HepG2 (cell line): ENCODE measurements around the gene WNK4. TPM values are rescaled to one million over a fixed set of nuclear protein-coding genes. Genes with fewer than 3 reads are reported as not detected.

Experiments
- AGO2 ChIP-seq: fragments of 200-400 bp; formaldehyde crosslinking; optimal IDR thresholded peaks from 2 replicates; pipeline ENCODE3; 2017; ENCODE audit warnings: mild to moderate bottlenecking, low read depth, low read length, moderate library complexity
- ARNT2 ChIP-seq: sonication (generic); formaldehyde crosslinking; IDR thresholded peaks from 2 replicates; pipeline ENCODE4 v1.8.0; 2022; ENCODE audit warnings: mild to moderate bottlenecking, low read depth, missing genetic modification reagents, moderate library complexity
- ATRX ChIP-seq: sonication (generic); formaldehyde crosslinking; IDR thresholded peaks from 2 replicates; pipeline ENCODE4 v1.4.0; 2020; ENCODE audit warnings: missing genetic modification reagents, borderline replicate concordance
- HNRNPK ChIP-seq: fragments of 200-400 bp; formaldehyde crosslinking; IDR thresholded peaks from 2 replicates; pipeline ENCODE4 v1.6.1; 2018; ENCODE audit warnings: low read length, low read depth, moderate library complexity, mild to moderate bottlenecking; ENCODE audit not compliant: poor library complexity, severe bottlenecking
- IKZF1 ChIP-seq: fragments of 450-650 bp; IDR thresholded peaks from 2 replicates; pipeline ENCODE4 v1.7.1; 2016
- ISX ChIP-seq: sonication (generic); formaldehyde crosslinking; conservative IDR thresholded peaks from 2 replicates; pipeline ENCODE4 v1.5.0; 2020; ENCODE audit warnings: missing genetic modification reagents
- KDM5B ChIP-seq: sonication (generic); formaldehyde crosslinking; IDR thresholded peaks from 2 replicates; pipeline ENCODE4 v1.4.0; 2020; ENCODE audit warnings: missing genetic modification reagents, mild to moderate bottlenecking, borderline replicate concordance
- MAFG ChIP-seq: sonication (generic); formaldehyde crosslinking; IDR thresholded peaks from 2 replicates; pipeline ENCODE4 v1.5.1; 2020; ENCODE audit warnings: mild to moderate bottlenecking, missing genetic modification reagents
- MTF2 ChIP-seq: sonication (generic); formaldehyde crosslinking; IDR thresholded peaks from 2 replicates; pipeline ENCODE4 v1.5.0; 2020; ENCODE audit warnings: missing genetic modification reagents, borderline replicate concordance
- NR1H2 ChIP-seq: sonication (generic); formaldehyde crosslinking; IDR thresholded peaks from 2 replicates; pipeline ENCODE4 v1.8.1; 2022; ENCODE audit warnings: low read depth, missing genetic modification reagents, borderline replicate concordance
- SAP130 ChIP-seq: IDR thresholded peaks from 2 replicates; pipeline ENCODE4 v1.6.1; 2016; ENCODE audit warnings: low read depth
- SIX1 ChIP-seq: sonication (generic); formaldehyde crosslinking; IDR thresholded peaks from 2 replicates; pipeline ENCODE4 v1.4.0; 2020; ENCODE audit warnings: missing genetic modification reagents, borderline replicate concordance
- ZNF33A ChIP-seq: sonication (generic); formaldehyde crosslinking; IDR thresholded peaks from 2 replicates; pipeline ENCODE4 v1.5.1; 2020; ENCODE audit warnings: missing genetic modification reagents, mild to moderate bottlenecking, moderate library complexity, borderline replicate concordance
- ZNF343 ChIP-seq: sonication (generic); formaldehyde crosslinking; IDR thresholded peaks from 2 replicates; pipeline ENCODE4 v1.4.0; 2020; ENCODE audit warnings: mild to moderate bottlenecking, missing genetic modification reagents
- ZNF430 ChIP-seq: sonication (generic); formaldehyde crosslinking; IDR thresholded peaks from 2 replicates; pipeline ENCODE4 v1.9.0; 2021; ENCODE audit warnings: mild to moderate bottlenecking, missing genetic modification reagents
- ZNF615 ChIP-seq: sonication (generic); formaldehyde crosslinking; IDR thresholded peaks from 2 replicates; pipeline ENCODE4 v1.5.0; 2020; ENCODE audit warnings: mild to moderate bottlenecking, missing genetic modification reagents, borderline replicate concordance
- ZNF749 ChIP-seq: sonication (generic); formaldehyde crosslinking; IDR thresholded peaks from 2 replicates; pipeline ENCODE4 v1.8.0; 2022; ENCODE audit warnings: mild to moderate bottlenecking, missing genetic modification reagents, moderate library complexity, borderline replicate concordance
- ZNF780A ChIP-seq: sonication (generic); formaldehyde crosslinking; IDR thresholded peaks from 2 replicates; pipeline ENCODE4 v1.8.0; 2022; ENCODE audit warnings: mild to moderate bottlenecking, missing genetic modification reagents, moderate library complexity
- ZSCAN9 ChIP-seq: IDR thresholded peaks from 2 replicates; pipeline ENCODE4 v1.6.1; 2016; ENCODE audit warnings: borderline replicate concordance
- polyA plus RNA-seq, 8 experiments: library from polyadenylated mRNA; depleted of rRNA in 3 of 8; stranded (reverse) in 7 of 8; unstranded in 1 of 8; fragments of >200 nt; fragmentation: Illumina TruSeq in 4 of 8; extraction: Trizol in 4 of 8; gene quantifications; 2 replicates each; pipeline versions ENCODE4 v1.2.1 to v1.2.3, GENCODE V29; 2011 to 2016; ENCODE audit warnings: low read depth in 4 of 8, missing spikeins in 1 of 8, mixed read lengths in 1 of 8; ENCODE audit not compliant: insufficient read depth in 1 of 8
- total RNA-seq, 5 experiments: library from RNA; depleted of rRNA; stranded (reverse); fragments of >200 nt; fragmentation: Illumina TruSeq; extraction: Trizol; gene quantifications; 2 replicates each; pipeline ENCODE4 v1.2.3, GENCODE V29; 2016; ENCODE audit warnings: low read depth in 1 of 5
- TF ChIP-seq, protein P1 (sequence below): sonication (generic); formaldehyde crosslinking; IDR thresholded peaks from 2 replicates; pipeline ENCODE4 v1.5.0; 2020; ENCODE audit warnings: mild to moderate bottlenecking, missing genetic modification reagents, borderline replicate concordance
- TF ChIP-seq, protein P2 (sequence below): sonication (generic); formaldehyde crosslinking; IDR thresholded peaks from 2 replicates; pipeline ENCODE4 v1.4.0; 2020; ENCODE audit warnings: low read depth, mild to moderate bottlenecking, missing genetic modification reagents
- TF ChIP-seq, protein P3 (sequence below): sonication (generic); formaldehyde crosslinking; IDR thresholded peaks from 2 replicates; pipeline ENCODE4 v1.5.0; 2020; ENCODE audit warnings: missing genetic modification reagents
- TF ChIP-seq, protein P4 (sequence below): sonication (generic); formaldehyde crosslinking; IDR thresholded peaks from 2 replicates; pipeline ENCODE4 v1.4.0; 2020; ENCODE audit warnings: missing genetic modification reagents, borderline replicate concordance
- TF ChIP-seq, protein P5 (sequence below): sonication (generic); formaldehyde crosslinking; IDR thresholded peaks from 2 replicates; pipeline ENCODE4 v1.5.0; 2020; ENCODE audit warnings: missing genetic modification reagents

The WNK4 gene
- total and polyA plus RNA-seq, 2 of the 13 experiments (the other 11 are each of a cell fraction or from before 2014, with no cell fraction given): 2.7 to 13.7 TPM

DNA sequence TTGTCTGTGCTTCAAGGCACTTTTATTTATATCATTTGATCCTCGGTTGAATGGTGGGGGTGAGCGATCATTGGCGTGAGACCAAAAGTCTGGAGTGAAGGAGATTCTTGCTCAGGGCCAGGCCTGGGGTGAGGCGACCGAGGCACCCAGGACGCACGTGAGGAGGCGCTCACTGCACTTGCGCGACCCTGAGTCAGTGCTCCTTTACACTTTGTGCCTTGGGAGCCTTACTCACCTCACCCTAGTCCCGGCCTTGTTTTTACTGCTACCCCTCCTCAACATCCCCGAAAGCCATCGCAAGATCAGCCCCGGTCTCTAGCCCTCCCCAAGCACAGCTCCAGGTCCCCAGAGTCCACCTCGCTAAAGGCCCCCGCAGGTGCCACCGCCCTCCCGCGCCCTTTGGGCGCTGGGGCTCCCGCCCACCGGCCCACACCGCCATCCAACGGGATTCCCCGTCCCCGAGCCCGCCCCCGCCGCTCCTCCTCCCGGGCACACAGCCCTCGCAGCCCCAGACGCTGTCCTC lies 36.1 kb upstream of the WNK4 start (continued):
- TF ChIP-seq, protein P1, sequence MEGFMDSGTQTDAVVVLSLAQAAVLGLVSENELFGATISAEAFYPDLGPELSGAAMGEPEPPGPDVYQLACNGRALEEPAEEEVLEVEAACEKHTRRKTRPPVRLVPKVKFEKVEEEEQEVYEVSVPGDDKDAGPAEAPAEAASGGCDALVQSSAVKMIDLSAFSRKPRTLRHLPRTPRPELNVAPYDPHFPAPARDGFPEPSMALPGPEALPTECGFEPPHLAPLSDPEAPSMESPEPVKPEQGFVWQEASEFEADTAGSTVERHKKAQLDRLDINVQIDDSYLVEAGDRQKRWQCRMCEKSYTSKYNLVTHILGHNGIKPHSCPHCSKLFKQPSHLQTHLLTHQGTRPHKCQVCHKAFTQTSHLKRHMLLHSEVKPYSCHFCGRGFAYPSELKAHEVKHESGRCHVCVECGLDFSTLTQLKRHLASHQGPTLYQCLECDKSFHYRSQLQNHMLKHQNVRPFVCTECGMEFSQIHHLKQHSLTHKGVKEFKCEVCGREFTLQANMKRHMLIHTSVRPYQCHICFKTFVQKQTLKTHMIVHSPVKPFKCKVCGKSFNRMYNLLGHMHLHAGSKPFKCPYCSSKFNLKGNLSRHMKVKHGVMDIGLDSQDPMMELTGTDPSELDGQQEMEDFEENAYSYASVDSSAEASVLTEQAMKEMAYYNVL (CRISPR knock-in tag): no peak
- no peak for TF ChIP-seq KDM5B (CRISPR knock-in tag)
- TF ChIP-seq ISX: 0 out of 2 replicates have a peak, but pooled peaks have one; percentile 45
- TF ChIP-seq, protein P2, sequence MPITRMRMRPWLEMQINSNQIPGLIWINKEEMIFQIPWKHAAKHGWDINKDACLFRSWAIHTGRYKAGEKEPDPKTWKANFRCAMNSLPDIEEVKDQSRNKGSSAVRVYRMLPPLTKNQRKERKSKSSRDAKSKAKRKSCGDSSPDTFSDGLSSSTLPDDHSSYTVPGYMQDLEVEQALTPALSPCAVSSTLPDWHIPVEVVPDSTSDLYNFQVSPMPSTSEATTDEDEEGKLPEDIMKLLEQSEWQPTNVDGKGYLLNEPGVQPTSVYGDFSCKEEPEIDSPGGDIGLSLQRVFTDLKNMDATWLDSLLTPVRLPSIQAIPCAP (CRISPR knock-in tag): peak; percentile 34; the same call in 1 of the 2 replicates
- peak; percentile 83; the same call in 1 of the 2 replicates for TF ChIP-seq ZNF749 (CRISPR knock-in tag)
- TF ChIP-seq, protein P3, sequence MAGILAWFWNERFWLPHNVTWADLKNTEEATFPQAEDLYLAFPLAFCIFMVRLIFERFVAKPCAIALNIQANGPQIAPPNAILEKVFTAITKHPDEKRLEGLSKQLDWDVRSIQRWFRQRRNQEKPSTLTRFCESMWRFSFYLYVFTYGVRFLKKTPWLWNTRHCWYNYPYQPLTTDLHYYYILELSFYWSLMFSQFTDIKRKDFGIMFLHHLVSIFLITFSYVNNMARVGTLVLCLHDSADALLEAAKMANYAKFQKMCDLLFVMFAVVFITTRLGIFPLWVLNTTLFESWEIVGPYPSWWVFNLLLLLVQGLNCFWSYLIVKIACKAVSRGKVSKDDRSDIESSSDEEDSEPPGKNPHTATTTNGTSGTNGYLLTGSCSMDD (CRISPR knock-in tag): no peak
- no peak for TF ChIP-seq MAFG
- peak; percentile 93; the same call in 1 of the 2 replicates for TF ChIP-seq MTF2 (CRISPR knock-in tag)
- no peak for TF ChIP-seq AGO2
- no peak for TF ChIP-seq ZNF615 (CRISPR knock-in tag)
- TF ChIP-seq ZNF430 (CRISPR knock-in tag): no peak
- no peak for TF ChIP-seq SIX1 (CRISPR knock-in tag)
- 0 out of 2 replicates have a peak, but pooled peaks have one; percentile 4 for TF ChIP-seq ARNT2 (CRISPR knock-in tag)
- TF ChIP-seq ATRX (CRISPR knock-in tag): no peak
- TF ChIP-seq, protein P4, sequence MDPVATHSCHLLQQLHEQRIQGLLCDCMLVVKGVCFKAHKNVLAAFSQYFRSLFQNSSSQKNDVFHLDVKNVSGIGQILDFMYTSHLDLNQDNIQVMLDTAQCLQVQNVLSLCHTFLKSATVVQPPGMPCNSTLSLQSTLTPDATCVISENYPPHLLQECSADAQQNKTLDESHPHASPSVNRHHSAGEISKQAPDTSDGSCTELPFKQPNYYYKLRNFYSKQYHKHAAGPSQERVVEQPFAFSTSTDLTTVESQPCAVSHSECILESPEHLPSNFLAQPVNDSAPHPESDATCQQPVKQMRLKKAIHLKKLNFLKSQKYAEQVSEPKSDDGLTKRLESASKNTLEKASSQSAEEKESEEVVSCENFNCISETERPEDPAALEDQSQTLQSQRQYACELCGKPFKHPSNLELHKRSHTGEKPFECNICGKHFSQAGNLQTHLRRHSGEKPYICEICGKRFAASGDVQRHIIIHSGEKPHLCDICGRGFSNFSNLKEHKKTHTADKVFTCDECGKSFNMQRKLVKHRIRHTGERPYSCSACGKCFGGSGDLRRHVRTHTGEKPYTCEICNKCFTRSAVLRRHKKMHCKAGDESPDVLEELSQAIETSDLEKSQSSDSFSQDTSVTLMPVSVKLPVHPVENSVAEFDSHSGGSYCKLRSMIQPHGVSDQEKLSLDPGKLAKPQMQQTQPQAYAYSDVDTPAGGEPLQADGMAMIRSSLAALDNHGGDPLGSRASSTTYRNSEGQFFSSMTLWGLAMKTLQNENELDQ (CRISPR knock-in tag): no peak
- no peak for TF ChIP-seq IKZF1
- TF ChIP-seq ZNF33A (CRISPR knock-in tag): no peak
- TF ChIP-seq SAP130 (CRISPR knock-in tag): peak; percentile 75
- TF ChIP-seq ZNF343 (CRISPR knock-in tag): no peak
- TF ChIP-seq NR1H2: no peak
- no peak for TF ChIP-seq HNRNPK
- no peak; the same call in 1 of the 2 replicates for TF ChIP-seq ZNF780A (CRISPR knock-in tag)
- TF ChIP-seq, protein P5, sequence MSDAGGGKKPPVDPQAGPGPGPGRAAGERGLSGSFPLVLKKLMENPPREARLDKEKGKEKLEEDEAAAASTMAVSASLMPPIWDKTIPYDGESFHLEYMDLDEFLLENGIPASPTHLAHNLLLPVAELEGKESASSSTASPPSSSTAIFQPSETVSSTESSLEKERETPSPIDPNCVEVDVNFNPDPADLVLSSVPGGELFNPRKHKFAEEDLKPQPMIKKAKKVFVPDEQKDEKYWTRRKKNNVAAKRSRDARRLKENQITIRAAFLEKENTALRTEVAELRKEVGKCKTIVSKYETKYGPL (CRISPR knock-in tag): no peak
- TF ChIP-seq ZSCAN9 (CRISPR knock-in tag): peak; percentile 21; the same call in 1 of the 2 replicates
